A549 (cell line): ENCODE data around the gene KRTCAP2. TPM values are rescaled to one million over a fixed set of nuclear protein-coding genes. Genes with fewer than 3 reads are reported as not detected.
"Not testable (repeated sequence)": the region's sequence is repeated elsewhere in the genome, so short reads cannot be mapped to it uniquely, and the experiment has no call there.

ENCODE experiments used
- ATAC-seq, 2 experiments: fragments of 200-7000 bp in 1 of 2; fragments of >200 bp in 1 of 2; cut with Nextera tagmentation in 1 of 2; cut with Tn5 transposase in 1 of 2; 3 replicates each; pipeline versions ENCODE4 v1.8.0 to v1.9.1; 2018 to 2020; ENCODE audit warnings: mild to moderate bottlenecking in 1 of 2, moderate library complexity in 1 of 2
- CTCF ChIA-PET: fragments of 300-600 bp; sonication (Branson Sonifier 250); formaldehyde crosslinking; extraction: SDS; loops from one replicate; lab custom pipeline; 2021; ENCODE audit warnings: antibody characterized with exemption, inconsistent platforms; lab: Yijun Ruan, JAX
- POLR2A ChIA-PET: fragments of 350-600 bp; formaldehyde crosslinking; extraction: SDS; loops from one replicate; lab custom pipeline; 2021; ENCODE audit warnings: antibody characterized with exemption, inconsistent platforms; lab: Yijun Ruan, JAX
- DNase-seq, 2 experiments: peaks; one replicate each; pipeline versions ENCODE4 v3.0.0 to v3.0.0-alpha.2; 2011 to 2016; ENCODE audit warnings: low read depth in 1 of 2, low spot score in 1 of 2
- FAIRE-seq: peaks from 2 replicates; lab custom pipeline; 2011; peaks lifted over from hg19 to GRCh38; lab: Jason Lieb, UNC
- H3K27ac ChIP-seq, 2 experiments: fragments of >200 bp; sonication (Bioruptor Twin); formaldehyde crosslinking; 3 replicates each; pipeline ENCODE4 v1.5.1; 2016 to 2017
- H3K4me1 ChIP-seq: fragments of >200 bp; sonication (Bioruptor Twin); formaldehyde crosslinking; 3 replicates; pipeline ENCODE4 v1.6.1; 2016
- H3K4me2 ChIP-seq: fragments of >200 bp; sonication (Bioruptor Twin); formaldehyde crosslinking; 3 replicates; pipeline ENCODE4 v1.6.1; 2016
- H3K4me3 ChIP-seq: fragments of >200 bp; sonication (Bioruptor Twin); formaldehyde crosslinking; 3 replicates; pipeline ENCODE4 v1.5.1; 2016
- H3K9me3 ChIP-seq: fragments of >200 bp; sonication (Bioruptor Twin); formaldehyde crosslinking; 3 replicates; pipeline ENCODE4 v1.6.1; 2016
- CBX8 ChIP-seq: fragments of 200-600 bp; sonication (generic); IDR thresholded peaks from 2 replicates; pipeline ENCODE4 v1.6.1; 2016
- CEBPB ChIP-seq, 2 experiments: fragments of >200 bp in 1 of 2; sonication (Bioruptor Twin) in 1 of 2; formaldehyde crosslinking in 1 of 2; IDR thresholded peaks; 2 replicates each; pipeline ENCODE4 v1.6.1; 2012 to 2016
- ELK1 ChIP-seq: fragments of 150-350 bp; IDR thresholded peaks from 2 replicates; pipeline ENCODE4 v1.6.1; 2014; ENCODE audit warnings: low read depth, mild to moderate bottlenecking, low read length
- ESRRA ChIP-seq: fragments of 150-350 bp; IDR thresholded peaks from 2 replicates; pipeline ENCODE4 v1.6.1; 2014; ENCODE audit warnings: mild to moderate bottlenecking, low read length, borderline replicate concordance
- GATA3 ChIP-seq: IDR thresholded peaks from 2 replicates; pipeline ENCODE4 v1.6.1; 2012; ENCODE audit warnings: borderline replicate concordance
- HOXB5 ChIP-seq: fragments of 250-450 bp; sonication (Bioruptor Pico); IDR thresholded peaks from 2 replicates; pipeline ENCODE4 v1.5.0; 2020; ENCODE audit warnings: mild to moderate bottlenecking, moderate library complexity
- JUNB ChIP-seq: fragments of >200 bp; sonication (Bioruptor Twin); formaldehyde crosslinking; IDR thresholded peaks from 2 replicates; pipeline ENCODE4 v1.6.1; 2016
- RARB ChIP-seq: fragments of 250-450 bp; sonication (Bioruptor Pico); IDR thresholded peaks from 2 replicates; pipeline ENCODE4 v1.8.0; 2021; ENCODE audit warnings: mild to moderate bottlenecking, moderate library complexity
- RCOR1 ChIP-seq: fragments of 150-350 bp; IDR thresholded peaks from 2 replicates; pipeline ENCODE4 v1.6.1; 2014; ENCODE audit warnings: antibody characterized with exemption, low read length, low read depth
- RFX5 ChIP-seq: fragments of 450-650 bp; IDR thresholded peaks from 2 replicates; pipeline ENCODE4 v1.7.1; 2014; ENCODE audit warnings: antibody characterized with exemption, mild to moderate bottlenecking, moderate library complexity
- RNF2 ChIP-seq: fragments of 200-600 bp; sonication (generic); IDR thresholded peaks from 2 replicates; pipeline ENCODE4 v1.6.1; 2016; ENCODE audit warnings: low read depth, mild to moderate bottlenecking, antibody characterized with exemption, moderate library complexity, borderline replicate concordance
- SREBF2 ChIP-seq: fragments of 450-650 bp; IDR thresholded peaks from 2 replicates; pipeline ENCODE4 v1.6.1; 2014; ENCODE audit warnings: mild to moderate bottlenecking, moderate library complexity
- ZC3H11A ChIP-seq: fragments of 450-650 bp; IDR thresholded peaks from 2 replicates; pipeline ENCODE4 v1.6.1; 2014; ENCODE audit warnings: antibody characterized with exemption, mild to moderate bottlenecking
- ZSCAN20 ChIP-seq: fragments of 250-450 bp; sonication (Bioruptor Pico); IDR thresholded peaks from 2 replicates; pipeline ENCODE4 v1.8.0; 2022; ENCODE audit warnings: mild to moderate bottlenecking, moderate library complexity
- WGBS: methylation state at CpG from one replicate; pipeline ENCODE4 v1.1.6; 2017; ENCODE audit errors: missing lambda C conversion rate; 5-methylcytosine and 5-hydroxymethylcytosine counted together
- polyA plus RNA-seq, 4 experiments: library from polyadenylated mRNA; depleted of rRNA in 3 of 4; stranded (reverse); fragments of >200 nt; fragmentation: RNase III in 1 of 4; extraction: RNeasy Plus Mini Kit Qiagen cat#74134 plus additional on column Dnase treatment in 1 of 4; gene quantifications; 2 replicates in 3 of 4; 3 replicates in 1 of 4; pipeline ENCODE4 v1.2.3, GENCODE V29; 2011 to 2017

Gene KRTCAP2
- polyA plus RNA-seq, 2 of the 4 experiments (the other 2 are of a cell fraction) = 154 to 217 TPM

DNA sequence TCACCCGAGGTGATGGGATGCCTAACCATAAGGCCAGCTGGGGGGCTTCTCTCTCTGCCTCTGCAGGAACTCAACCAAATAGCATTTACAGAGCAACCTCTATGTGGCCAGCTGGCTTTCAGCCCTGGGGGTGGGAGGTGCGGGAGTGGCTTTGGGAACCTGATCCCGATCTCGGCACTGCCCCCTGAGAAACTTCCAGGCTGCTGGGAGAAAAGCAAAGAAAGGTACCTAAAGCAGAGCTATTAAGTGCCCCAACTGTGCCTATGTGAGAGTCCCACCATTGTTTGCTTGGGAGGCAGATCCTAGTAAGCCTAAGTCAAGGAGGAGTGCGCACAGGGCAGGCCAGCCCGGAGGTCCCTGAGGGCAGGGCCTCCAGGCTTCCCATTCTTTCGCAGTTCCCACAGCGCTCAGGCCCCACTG, 7.0 kb downstream of the KRTCAP2 start:
- 95% methylated on average over 7 of the region's 8 CpGs for WGBS
- TF ChIP-seq RCOR1 = no peak
- no peak for TF ChIP-seq HOXB5 (CRISPR knock-in tag)
- no peak for TF ChIP-seq ESRRA
- TF ChIP-seq ZC3H11A = no peak
- TF ChIP-seq CEBPB (IDR thresholded peaks at IDR 0.05) = no peak
- no peak for TF ChIP-seq GATA3
- TF ChIP-seq, all 56 proteins: peak for 0
- DNase-seq = no peak
- no peak for ATAC-seq
- Histone ChIP-seq H3K4me1 (0 out of 3 replicates have a peak, but pooled peaks cover 4% of the 10 kb centered on the region), H3K9me3 (no peaks in the 10 kb centered on the region), H3K4me3 (no peak overlapping the region), H3K4me2 (no peak overlapping the region), H3K27ac (no peak overlapping the region)
- ChIA-PET CTCF (interaction anchor here (1.0 to 15.2 kb wide), 12 partner anchors 11 to 105 kb away, joined by 3 to 384 read pairs (median 62); partner anchors contain the start of genes EFNA1 and SLC50A1), POLR2A (interaction anchor here (0.6 kb wide), 1 partner anchor 362 kb away, joined by 3 read pairs; no protein-coding TSS in a partner anchor)
- FAIRE-seq = no peak

GRCh38 chr1:155164625-155165024, 8.5 kb downstream of the KRTCAP2 start:
- not testable (repeated sequence) for H3K9me3 ChIP-seq, FAIRE-seq, DNase-seq, H3K4me1 ChIP-seq, H3K27ac ChIP-seq, H3K4me3 ChIP-seq, H3K4me2 ChIP-seq, ATAC-seq
- CTCF ChIA-PET = interaction anchor here (1.3 to 9.1 kb wide), 7 partner anchors 9 to 104 kb away, joined by 5 to 202 read pairs (median 17); partner anchors contain the start of genes EFNA1, KRTCAP2, SLC50A1 and TRIM46
- POLR2A ChIA-PET = interaction anchor here (0.6 kb wide), 1 partner anchor 8 kb away, joined by 3 read pairs; no protein-coding TSS in a partner anchor
- 71% methylated on average over 11 of the region's 11 CpGs for WGBS

- H3K4me3 ChIP-seq, ATAC-seq, H3K4me2 ChIP-seq, POLR2A ChIA-PET, H3K27ac ChIP-seq, H3K9me3 ChIP-seq, DNase-seq, H3K4me1 ChIP-seq, FAIRE-seq: not testable (repeated sequence)
- CTCF ChIA-PET = interaction anchor here (1.0 to 9.1 kb wide), 6 partner anchors 9 to 103 kb away, joined by 3 to 202 read pairs (median 14); partner anchors contain the start of genes EFNA1, KRTCAP2, SLC50A1 and TRIM46
- WGBS = 87% methylated on average over 4 of the region's 4 CpGs
These were observed 9.3 kb downstream of the KRTCAP2 start for GRCh38 chr1:155163785-155164184.

DNA sequence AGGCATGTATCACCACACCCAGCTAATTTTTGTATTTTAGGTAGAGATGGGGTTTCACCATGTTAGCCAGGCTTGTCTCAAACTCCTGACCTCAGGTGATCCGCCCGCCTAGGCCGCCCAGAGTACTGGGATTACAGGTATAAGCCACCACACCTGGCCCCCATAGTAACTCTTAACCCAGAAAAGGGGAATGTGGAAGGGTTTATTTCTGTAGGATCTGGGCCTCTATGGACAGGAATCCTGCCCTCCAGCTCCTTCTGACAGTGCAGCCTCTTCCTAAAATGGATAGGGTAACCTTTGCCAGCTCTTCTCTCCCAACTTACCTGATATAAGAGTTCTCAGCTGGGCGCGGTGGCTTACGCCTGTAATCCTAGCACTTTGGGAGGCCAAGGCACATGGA, 10.5 kb downstream of the KRTCAP2 start:
- H3K9me3 ChIP-seq, ATAC-seq, H3K4me1 ChIP-seq, FAIRE-seq, H3K4me3 ChIP-seq, H3K27ac ChIP-seq, POLR2A ChIA-PET, DNase-seq, H3K4me2 ChIP-seq: not testable (repeated sequence)
- CTCF ChIA-PET = interaction anchor here (0.7 to 9.1 kb wide), 6 partner anchors 11 to 102 kb away, joined by 3 to 202 read pairs (median 14); partner anchors contain the start of genes EFNA1, KRTCAP2, SLC50A1 and TRIM46
- 97% methylated on average over 6 of the region's 6 CpGs for WGBS

DNA sequence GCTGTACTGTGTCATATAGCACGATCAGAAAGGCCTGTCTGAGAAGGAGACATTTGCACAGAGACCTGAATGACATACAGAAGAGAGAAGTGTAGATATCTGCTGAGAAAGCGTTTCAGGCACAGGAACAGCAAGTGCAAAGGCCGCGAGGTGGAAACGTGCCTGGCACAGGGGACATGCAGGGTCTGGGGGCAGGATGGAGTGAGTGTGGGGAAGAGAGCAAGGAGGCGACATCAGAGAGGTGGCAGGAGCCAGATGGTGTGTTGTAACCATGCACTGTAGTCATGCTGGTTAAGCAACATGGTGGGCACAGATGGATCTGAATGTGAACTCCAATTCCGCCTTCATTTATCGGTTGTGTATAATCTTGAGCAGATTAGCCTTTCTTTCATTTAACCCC, 13.0 kb downstream of the KRTCAP2 start:
- FAIRE-seq = no peak
- no peak overlapping the region for H3K4me3 ChIP-seq
- H3K4me1 ChIP-seq = no peaks in the 10 kb centered on the region
- POLR2A ChIA-PET = no interaction called here
- no peaks in the 10 kb centered on the region for H3K9me3 ChIP-seq
- no peak; a peak in 1 of 6 replicates for ATAC-seq
- no peak overlapping the region for H3K27ac ChIP-seq
- no peak for DNase-seq
- TF ChIP-seq RARB (CRISPR knock-in tag) = no peak
- TF ChIP-seq CBX8 = no peak
- no peak for TF ChIP-seq JUNB
- TF ChIP-seq ELK1 = no peak
- TF ChIP-seq CEBPB (IDR thresholded peaks at IDR 0.05) = no peak
- TF ChIP-seq ZSCAN20 = no peak
- TF ChIP-seq RFX5 = no peak
- no peak for TF ChIP-seq RNF2
- no peak for TF ChIP-seq SREBF2
- no peak overlapping the region for H3K4me2 ChIP-seq
- 73% methylated on average over 8 of the region's 8 CpGs for WGBS
- CTCF ChIA-PET = interaction anchor here (0.7 to 10.0 kb wide), 4 partner anchors 8 to 75 kb away, joined by 3 to 75 read pairs (median 5); no protein-coding TSS in a partner anchor
